ENCODE measurements around the gene ATP2B2.

ATP2B2 gene

GRCh38 chr3:10495614-10496013, 9.8 kb downstream of the ATP2B2 start:
- no peak for DNase-seq (ENCODE audit: low read depth in 1 of 2, low spot score in 1 of 2)

GRCh38 chr3:10495003-10495402, 10.4 kb downstream of the ATP2B2 start:
- no peak for DNase-seq (ENCODE audit: low read depth in 1 of 2, low spot score in 1 of 2)

- no peak for DNase-seq (ENCODE audit: low read depth in 1 of 2, low spot score in 1 of 2)
Measured at GRCh38 chr3:10494180-10494579, 11.2 kb downstream of the ATP2B2 start.

GRCh38 chr3:10493202-10493589, 12.2 kb downstream of the ATP2B2 start:
- no peak for DNase-seq (ENCODE audit: low read depth in 1 of 2, low spot score in 1 of 2)

GRCh38 chr3:10492364-10493201, 12.8 kb downstream of the ATP2B2 start:
- no peak for DNase-seq (ENCODE audit: low read depth in 1 of 2, low spot score in 1 of 2)

GRCh38 chr3:10489746-10490483, 15.5 kb downstream of the ATP2B2 start:
- DNase-seq (ENCODE audit: low read depth in 1 of 2, low spot score in 1 of 2) = no peak

GRCh38 chr3:10487988-10488633, 17.3 kb downstream of the ATP2B2 start:
- no peak for DNase-seq (ENCODE audit: low read depth in 1 of 2, low spot score in 1 of 2)

GRCh38 chr3:10485806-10486205, 19.6 kb downstream of the ATP2B2 start:
- no peak for DNase-seq (ENCODE audit: low read depth in 1 of 2, low spot score in 1 of 2)

- DNase-seq (ENCODE audit: low read depth in 1 of 2, low spot score in 1 of 2) = no peak
Measured at GRCh38 chr3:10485380-10485779, 20.0 kb downstream of the ATP2B2 start.

- no peak for DNase-seq (ENCODE audit: low read depth in 1 of 2, low spot score in 1 of 2)
Measured at GRCh38 chr3:10484709-10485108, 20.7 kb downstream of the ATP2B2 start.

- no peak for DNase-seq (ENCODE audit: low read depth in 1 of 2, low spot score in 1 of 2)
Measured at GRCh38 chr3:10483686-10484345, 21.6 kb downstream of the ATP2B2 start.

- DNase-seq (ENCODE audit: low read depth in 1 of 2, low spot score in 1 of 2) = no peak
Measured at GRCh38 chr3:10483364-10483675, 22.1 kb downstream of the ATP2B2 start.

- no peak for DNase-seq (ENCODE audit: low read depth in 1 of 2, low spot score in 1 of 2)
Measured at GRCh38 chr3:10482631-10483363, 22.6 kb downstream of the ATP2B2 start.

- DNase-seq (ENCODE audit: low read depth in 1 of 2, low spot score in 1 of 2) = no peak
Measured at GRCh38 chr3:10480871-10481378, 24.5 kb downstream of the ATP2B2 start.

- no peak for DNase-seq (ENCODE audit: low read depth in 1 of 2, low spot score in 1 of 2)
Measured at GRCh38 chr3:10479311-10479710, 26.1 kb downstream of the ATP2B2 start.

GRCh38 chr3:10475983-10476382, 29.4 kb downstream of the ATP2B2 start:
- DNase-seq (ENCODE audit: low read depth in 1 of 2, low spot score in 1 of 2) = no peak

- no peak for DNase-seq (ENCODE audit: low read depth in 1 of 2, low spot score in 1 of 2)
Measured at GRCh38 chr3:10474847-10475246, 30.5 kb downstream of the ATP2B2 start.

GRCh38 chr3:10474275-10474646, 31.1 kb downstream of the ATP2B2 start:
- no peak for DNase-seq (ENCODE audit: low read depth in 1 of 2, low spot score in 1 of 2)

GRCh38 chr3:10473581-10474274, 31.7 kb downstream of the ATP2B2 start:
- no peak for DNase-seq (ENCODE audit: low read depth in 1 of 2, low spot score in 1 of 2)

- DNase-seq (ENCODE audit: low read depth in 1 of 2, low spot score in 1 of 2) = no peak
Measured at GRCh38 chr3:10472877-10473440, 32.4 kb downstream of the ATP2B2 start.

Data from activated T-helper 1 cell treated with anti-CD3 and anti-CD28 coated beads, Interleukin-2, amount 50 U/mL, for 16 hours (primary cell).